RWPE1 (cell line): Measurements from ENCODE around the gene KBTBD7.

Experiments used
- CTCF ChIA-PET: fragments of 350-600 bp; sonication (Branson Sonifier 250); formaldehyde crosslinking; extraction: SDS; loops from one replicate; lab custom pipeline; 2021; lab: Yijun Ruan, JAX
- POLR2A ChIA-PET: fragments of 400-600 bp; formaldehyde crosslinking; extraction: SDS; loops from one replicate; lab custom pipeline; 2020; ENCODE audit warnings: antibody characterized with exemption; ENCODE audit not compliant: low non-redundant PET; lab: Yijun Ruan, JAX
- DNase-seq: peaks from one replicate; pipeline ENCODE4 v3.0.0; 2012; ENCODE audit warnings: low spot score
- H3K27ac ChIP-seq: fragments of 450-650 bp; 2 replicates; pipeline ENCODE4 v1.5.1; 2017
- TF ChIP-seq, protein P1 (sequence below): fragments of 450-650 bp; conservative IDR thresholded peaks from 2 replicates; pipeline ENCODE4 v1.5.1; 2017; ENCODE audit warnings: low read depth, mild to moderate bottlenecking

KBTBD7 gene

DNA sequence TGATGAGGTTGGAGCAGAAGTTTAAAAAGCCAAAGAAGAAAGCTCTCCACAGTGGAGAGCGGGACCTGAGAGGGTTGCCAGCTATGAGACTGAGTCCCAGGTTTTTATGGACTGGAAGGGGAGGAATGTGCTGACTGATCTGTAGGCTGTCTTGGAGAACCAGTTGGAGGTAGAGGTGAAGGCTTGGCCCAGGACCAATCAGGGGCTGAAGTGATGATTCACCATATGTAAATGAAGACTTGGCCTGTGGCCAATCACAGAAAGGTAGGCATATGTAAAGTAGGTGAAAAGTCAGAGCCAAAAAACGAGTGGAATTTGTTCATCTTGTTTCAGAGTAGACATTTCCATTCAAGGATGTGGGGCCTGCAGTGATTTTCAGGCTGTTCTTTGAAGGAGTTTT is 44.3 kb downstream of the KBTBD7 start:
- DNase-seq: no peak
- CTCF ChIA-PET: no interaction called here
- POLR2A ChIA-PET: no interaction called here
- H3K27ac ChIP-seq: no peak overlapping the region
- TF ChIP-seq, protein P1, sequence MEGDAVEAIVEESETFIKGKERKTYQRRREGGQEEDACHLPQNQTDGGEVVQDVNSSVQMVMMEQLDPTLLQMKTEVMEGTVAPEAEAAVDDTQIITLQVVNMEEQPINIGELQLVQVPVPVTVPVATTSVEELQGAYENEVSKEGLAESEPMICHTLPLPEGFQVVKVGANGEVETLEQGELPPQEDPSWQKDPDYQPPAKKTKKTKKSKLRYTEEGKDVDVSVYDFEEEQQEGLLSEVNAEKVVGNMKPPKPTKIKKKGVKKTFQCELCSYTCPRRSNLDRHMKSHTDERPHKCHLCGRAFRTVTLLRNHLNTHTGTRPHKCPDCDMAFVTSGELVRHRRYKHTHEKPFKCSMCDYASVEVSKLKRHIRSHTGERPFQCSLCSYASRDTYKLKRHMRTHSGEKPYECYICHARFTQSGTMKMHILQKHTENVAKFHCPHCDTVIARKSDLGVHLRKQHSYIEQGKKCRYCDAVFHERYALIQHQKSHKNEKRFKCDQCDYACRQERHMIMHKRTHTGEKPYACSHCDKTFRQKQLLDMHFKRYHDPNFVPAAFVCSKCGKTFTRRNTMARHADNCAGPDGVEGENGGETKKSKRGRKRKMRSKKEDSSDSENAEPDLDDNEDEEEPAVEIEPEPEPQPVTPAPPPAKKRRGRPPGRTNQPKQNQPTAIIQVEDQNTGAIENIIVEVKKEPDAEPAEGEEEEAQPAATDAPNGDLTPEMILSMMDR: no peak

DNA sequence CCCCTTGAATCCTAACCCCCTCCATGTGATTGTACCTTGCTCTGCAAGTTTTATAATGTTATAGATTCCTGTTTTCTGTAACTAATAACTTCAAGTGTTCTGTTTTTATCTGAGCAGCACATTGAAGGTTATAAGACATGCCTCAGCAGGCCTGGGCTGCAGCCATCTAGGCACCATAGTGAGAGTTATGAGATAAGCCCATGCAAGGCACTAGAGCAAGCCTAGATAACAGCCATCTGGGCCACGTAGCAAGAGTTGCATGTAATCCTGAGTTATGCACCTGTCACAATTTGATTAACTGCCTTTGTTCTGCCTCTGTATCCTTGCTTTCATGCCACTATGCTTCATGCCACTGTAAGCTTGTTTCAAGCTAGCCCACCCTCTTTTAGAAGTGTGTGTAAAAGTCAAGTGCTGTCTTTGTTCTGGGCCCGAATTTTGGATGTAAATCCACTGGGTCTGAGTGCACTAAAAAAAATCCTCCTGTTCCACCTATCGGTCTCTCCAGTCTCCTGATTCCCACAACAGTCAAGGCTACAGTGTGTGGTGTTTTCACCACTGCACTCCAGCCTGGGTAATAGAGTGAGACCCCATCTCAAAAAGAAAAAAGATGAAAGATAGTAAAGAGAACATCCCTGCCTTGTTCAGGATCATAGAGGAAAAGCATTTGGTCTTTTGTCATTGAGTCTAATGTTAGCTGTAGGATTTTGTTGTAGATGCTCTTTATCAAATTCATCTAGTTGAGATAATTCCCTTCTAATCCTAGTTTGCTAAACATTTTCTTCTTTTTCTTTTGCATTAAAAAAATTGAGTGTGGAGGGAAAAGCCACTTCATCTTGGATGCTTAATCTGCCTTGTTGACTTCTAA is 45.7 kb downstream of the KBTBD7 start:
- CTCF ChIA-PET: no interaction called here
- POLR2A ChIA-PET: no interaction called here
- TF ChIP-seq, protein P1: no peak
- DNase-seq: no peak
- H3K27ac ChIP-seq: no peak overlapping the region

DNA sequence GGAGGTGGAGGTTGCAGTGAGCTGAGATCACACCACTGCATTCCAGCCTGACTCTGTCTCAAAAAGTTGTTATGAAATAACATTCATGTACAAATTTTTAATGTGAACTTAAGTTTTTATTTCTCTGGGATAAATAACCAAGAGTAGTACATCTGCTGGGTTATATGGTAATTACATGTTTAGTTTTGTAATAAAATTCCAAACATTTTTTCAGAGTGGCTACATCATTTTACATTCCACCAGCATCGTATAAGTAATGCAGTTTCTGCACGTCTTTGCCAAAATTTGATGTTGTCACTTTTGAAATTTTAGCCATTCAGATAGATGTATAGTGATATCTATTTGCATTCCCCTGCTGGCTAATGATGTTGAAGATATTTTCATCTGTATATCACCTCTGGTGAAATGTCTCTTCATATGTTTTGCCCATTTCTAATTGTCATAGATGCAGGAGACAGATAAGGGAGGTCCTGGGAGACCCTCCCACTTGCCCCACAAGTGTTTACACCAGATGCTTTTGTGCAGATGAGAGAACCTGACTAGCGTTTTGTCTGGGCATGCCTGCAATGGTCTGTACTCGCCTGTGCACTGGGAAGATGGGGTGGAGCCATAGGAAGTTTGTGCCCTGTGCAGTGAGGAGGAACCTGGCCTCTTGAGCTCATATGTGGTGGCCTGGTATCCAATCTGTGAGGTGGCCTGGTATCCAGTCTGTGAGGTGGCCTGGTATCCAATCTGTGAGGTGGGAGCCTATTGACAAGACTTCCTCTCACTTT is 49.0 kb downstream of the KBTBD7 start:
- TF ChIP-seq, protein P1: no peak
- peak overlapping the region; percentile 84 for H3K27ac ChIP-seq
- ChIA-PET CTCF (no interaction called here), POLR2A (no interaction called here)
- peak; percentile 29 for DNase-seq

DNA sequence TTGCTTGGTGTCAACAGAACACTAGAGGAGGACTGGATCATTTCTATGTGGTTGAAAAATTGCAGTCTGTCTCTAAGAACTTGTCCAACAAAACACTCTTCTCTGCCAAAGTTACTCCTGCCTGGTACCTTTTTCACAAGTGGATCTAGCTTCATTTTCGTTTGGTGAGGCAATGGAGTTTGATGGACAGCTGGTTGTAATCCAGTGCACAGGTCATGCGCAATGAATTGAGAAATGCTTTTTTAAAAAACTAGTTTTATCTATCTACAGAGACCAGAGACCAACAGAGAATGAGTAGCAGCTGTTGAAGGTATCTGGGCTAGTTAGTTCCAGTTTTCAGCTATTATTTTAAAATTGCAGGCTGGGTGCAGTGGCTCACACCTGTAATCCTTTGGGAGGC is 49.8 kb downstream of the KBTBD7 start:
- ChIA-PET CTCF (no interaction called here), POLR2A (no interaction called here)
- no peak for DNase-seq
- H3K27ac ChIP-seq: peak overlapping the region; percentile 84
- TF ChIP-seq, protein P1: no peak
